ENCODE data around the gene DPM1.
A peak's percentile ranks its signal among the peaks of the same experiment; 100 is the strongest.
"Not testable (repeated sequence)": the region's sequence is repeated elsewhere in the genome, so short reads cannot be mapped to it uniquely, and the experiment has no call there.

DPM1 gene

DNA sequence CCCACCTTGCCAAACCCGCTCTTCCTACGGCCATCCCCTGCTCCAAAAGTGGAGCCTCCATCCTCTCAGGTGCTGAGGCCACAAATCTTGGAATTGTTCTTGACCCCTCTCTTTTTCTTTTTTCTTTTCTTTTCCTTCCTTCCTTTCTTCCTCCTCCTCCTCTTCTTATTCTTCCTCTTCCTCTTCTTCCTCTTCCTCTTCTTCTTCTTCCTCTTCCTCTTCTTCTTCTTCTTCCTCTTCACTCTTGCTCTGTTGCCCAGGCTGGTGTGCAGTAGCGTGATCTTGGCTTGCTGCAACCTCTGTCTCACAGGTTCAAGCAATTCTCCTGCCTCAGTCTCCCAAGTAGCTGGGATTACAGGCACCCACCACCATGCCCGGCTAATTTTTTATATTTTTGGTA, 20.2 kb upstream of the DPM1 start:
- DNase-seq = not testable (repeated sequence)

DNA sequence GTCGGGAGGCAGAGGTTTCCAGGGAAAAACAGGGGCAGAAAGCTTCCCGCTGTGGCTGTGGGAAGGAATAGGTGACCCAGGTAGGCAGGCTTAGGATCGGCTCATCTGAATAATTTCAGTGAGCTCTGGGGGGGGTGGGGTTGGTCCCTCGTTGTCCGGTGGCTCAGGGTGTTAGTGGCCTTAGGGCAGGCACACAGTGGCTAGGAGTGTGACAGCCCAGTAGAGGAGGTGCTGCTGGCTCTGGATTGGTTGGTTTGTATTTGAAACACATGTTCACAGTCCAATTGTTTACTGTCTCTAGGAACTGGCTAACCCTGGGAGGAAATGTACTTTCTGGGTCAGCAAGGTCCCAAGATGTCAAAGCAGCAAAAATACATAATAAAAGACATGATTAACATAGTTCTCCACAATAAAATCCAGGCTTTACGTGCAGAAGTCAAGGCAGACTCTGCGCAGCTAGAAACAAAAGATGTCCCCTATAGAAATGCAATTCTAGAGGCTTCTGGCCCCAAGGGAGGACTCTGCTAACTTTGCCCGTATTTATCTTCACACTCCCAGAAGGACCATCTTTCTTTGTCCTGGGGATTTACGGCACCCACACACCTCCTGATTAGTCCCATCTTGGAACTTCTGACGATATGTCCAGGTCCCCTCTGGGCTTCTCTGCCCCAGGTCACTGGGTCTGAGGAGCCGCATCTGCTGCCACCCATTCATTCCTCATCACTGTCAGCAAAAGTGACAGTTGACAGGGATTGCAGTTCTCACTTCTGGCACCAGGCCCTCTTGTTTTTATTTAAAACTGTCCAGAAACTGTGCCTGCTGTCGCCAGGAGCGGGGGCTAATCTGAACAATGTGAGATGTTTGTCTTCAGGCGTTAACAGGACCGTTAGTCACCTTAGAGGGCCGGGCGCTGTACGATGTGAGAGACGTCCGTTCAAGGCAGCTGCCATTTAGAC, 19.0 kb upstream of the DPM1 start:
- no peak for DNase-seq

- no peak for DNase-seq
These were observed 17.5 kb upstream of the DPM1 start for GRCh38 chr20:50975701-50976330.

GRCh38 chr20:50969912-50970311, 11.6 kb upstream of the DPM1 start:
- no peak for DNase-seq

- no peak for DNase-seq
These were observed 11.1 kb upstream of the DPM1 start for GRCh38 chr20:50969435-50969834.

DNA sequence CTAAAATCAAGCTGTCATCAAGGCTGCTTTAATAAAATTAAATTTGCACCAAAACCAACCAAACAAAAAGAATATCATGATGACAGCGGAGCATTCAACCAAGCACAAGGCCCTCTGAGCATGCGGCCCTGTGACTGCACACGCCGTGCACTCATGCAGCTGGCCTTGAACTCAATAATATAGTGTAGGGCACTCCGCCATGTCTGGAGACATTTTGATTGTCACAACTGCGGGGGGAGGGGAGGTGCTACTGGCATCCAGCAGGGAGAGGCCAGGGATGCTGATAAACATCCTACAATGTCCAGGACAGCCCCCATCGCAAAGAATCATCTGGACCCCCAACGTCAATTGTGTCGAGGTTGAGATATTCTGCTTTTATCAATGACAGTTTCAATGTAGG, 10.0 kb upstream of the DPM1 start:
- DNase-seq = no peak

GRCh38 chr20:50967586-50967985, 9.3 kb upstream of the DPM1 start:
- DNase-seq = no peak

GRCh38 chr20:50959543-50960126, 1.3 kb upstream of the DPM1 start:
- no peak for DNase-seq

DNA sequence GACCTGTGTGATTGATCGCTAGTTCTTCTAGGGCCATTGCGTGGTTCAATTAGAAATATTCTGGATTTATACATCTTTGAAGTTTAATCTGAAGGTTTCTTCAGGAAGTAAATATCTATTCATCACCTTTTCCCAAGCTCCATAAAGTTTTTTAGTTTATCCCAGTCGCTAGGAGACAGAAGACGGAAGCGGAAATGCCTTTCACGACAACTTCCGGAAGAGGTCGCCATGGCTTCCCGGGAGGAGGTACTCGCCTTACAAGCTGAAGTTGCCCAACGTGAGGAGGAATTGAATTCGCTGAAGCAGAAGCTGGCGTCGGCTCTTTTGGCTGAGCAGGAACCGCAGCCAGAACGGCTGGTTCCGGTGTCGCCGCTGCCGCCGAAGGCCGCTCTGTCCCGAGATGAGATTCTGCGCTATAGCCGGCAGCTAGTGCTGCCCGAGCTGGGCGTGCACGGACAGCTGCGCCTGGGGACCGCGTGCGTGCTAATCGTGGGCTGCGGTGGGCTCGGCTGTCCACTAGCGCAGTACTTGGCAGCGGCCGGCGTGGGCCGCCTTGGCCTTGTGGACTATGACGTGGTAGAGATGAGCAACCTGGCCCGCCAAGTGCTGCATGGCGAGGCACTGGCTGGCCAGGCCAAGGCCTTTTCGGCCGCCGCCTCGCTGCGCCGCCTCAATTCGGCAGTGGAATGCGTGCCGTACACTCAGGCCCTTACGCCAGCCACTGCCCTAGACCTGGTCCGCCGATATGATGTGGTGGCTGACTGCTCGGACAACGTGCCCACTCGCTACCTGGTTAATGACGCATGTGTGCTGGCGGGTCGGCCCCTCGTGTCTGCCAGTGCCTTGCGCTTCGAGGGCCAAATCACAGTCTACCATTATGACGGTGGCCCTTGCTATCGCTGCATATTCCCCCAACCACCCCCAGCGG, 547 bp upstream of the DPM1 start, which contains the start of gene MOCS3:
Gene MOCS3, plus strand, starts transcription at position 204 of the 928 bp plus-strand sequence. Its CDS starts 25 bp downstream, at position 229.
- peak; percentile 87 for DNase-seq

DNA sequence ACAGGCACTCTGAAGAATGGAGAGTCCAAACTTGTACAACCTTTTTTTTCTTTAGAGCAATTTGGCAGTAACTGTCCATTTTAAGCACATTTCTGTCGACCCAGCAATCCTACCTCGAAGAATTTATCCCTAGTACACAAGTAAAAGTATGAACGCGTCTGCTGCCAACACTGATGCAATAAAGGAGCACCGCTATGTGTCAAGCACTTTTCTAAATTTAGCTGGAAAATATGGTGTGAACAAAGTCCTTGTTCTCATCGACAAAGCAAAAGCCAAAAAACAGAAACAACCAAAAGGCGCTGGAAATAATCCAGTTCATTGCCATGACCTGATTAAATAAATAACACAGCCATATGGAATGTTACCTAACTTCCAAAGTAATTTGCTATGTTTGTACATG, 1.1 kb downstream of the DPM1 start:
- no peak for DNase-seq

DNA sequence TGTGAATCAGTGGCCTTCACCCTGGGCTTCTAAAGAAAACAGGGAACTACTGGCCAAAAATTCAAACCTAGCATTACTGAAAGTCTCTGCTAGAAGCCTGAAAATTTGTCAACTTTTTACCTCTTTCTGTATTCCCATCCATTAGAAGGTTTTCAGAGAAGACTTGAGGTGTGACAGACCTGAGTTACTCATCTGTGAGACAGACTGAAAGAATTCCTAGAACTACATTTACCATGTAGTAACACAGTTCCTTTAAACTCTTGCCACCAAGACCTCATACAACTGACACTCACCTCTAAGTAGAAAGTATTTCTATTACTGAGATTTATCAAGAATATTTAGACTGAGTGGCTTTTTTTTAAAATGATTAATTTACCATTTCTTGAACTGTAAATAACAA, 4.5 kb downstream of the DPM1 start:
- DNase-seq = no peak

DNA sequence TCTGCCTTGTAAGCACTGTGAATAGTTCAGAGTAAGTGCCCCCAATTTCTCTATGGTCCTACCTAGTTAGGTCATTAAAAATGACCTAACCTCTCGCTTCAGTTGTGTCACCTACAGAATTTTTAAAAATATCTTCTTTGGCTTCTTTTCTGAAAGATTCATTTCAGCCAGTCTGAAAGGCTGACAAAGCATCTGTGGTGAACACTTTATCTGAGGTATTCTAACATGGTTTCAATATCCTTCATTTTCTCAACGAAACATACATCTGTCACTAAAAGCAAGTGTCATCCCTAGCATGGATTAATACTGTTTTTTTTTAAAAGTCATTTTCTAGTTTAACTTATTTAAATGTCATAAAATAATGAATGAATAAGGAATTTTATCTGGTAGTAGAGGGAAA, 5.1 kb downstream of the DPM1 start:
- no peak for DNase-seq

DNA sequence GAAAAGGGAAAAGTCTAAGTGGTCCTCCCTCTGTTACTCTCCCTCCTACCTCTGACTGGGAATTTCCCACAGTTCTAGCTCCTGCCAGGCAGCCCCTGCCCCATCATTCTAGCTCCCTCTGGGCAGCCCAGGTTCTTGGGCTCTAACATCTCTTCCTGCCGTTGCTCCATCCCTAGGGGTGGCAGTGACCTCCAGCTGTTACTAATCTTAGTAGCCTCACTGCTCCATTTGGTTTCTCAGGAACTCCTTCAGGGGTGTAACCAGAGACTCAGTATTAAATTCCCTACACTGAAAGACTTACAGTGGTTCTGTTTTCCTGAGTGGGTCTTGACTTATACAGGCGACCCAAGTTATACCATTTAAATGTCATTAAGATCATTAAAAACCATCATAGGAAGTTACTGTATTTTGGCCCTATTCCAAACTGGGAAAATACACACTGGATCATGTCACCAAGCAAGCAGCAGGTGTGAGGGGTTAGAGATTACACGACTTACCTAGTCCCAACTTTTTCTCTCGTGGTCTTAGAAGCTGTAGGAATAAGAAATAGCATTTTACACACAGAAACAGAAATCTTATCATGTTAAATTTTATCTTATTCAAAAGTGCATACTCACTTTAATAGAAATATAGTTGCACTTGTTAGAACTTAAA, 10.1 kb downstream of the DPM1 start:
- no peak for DNase-seq

DNA sequence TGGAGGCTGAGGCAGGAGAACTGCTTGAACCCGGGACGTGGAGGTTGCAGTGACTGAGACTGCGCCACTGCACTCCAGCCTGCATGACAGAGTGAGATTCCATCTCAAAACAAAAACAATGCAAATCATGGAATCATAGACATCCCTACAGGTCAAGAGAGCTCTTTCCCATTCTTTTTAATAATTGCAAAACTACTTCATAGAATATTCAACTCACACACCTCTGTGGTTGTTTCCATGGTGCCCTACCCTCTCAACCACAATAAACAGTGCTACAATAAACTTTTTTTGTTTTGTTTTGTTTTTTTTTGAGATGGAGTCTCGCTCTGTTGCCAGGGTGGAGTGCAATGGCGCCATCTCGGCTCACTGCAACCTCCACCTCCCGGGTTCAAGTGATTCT, 15.3 kb downstream of the DPM1 start:
- DNase-seq = no peak

DNA sequence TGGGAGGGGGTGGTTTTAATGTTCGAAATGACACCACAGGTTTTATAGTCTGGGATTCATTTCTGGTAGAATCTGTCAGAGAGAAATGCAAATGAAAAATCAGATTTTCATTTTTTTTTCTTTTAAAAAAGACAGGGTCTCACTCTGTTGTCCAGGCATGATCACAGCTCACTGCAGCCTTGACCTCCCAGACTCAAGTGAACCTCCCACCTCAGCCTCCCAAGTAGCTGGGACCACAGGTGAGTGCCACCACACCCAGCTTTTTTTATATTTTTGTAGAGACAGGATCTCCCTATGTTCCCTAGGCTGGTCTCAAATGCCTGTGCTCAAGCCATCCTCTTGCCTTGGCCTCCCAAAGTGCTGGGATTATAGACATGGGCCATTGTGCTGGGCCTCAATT, 24.7 kb downstream of the DPM1 start:
- DNase-seq = no peak

GRCh38 chr20:50932691-50933280, 25.5 kb downstream of the DPM1 start:
- no peak for DNase-seq

GRCh38 chr20:50932016-50932485, 26.3 kb downstream of the DPM1 start:
- DNase-seq = no peak

- peak; percentile 95 for DNase-seq
These were observed 26.9 kb downstream of the DPM1 start, which contains the start of gene ADNP for GRCh38 chr20:50931306-50932015. Gene ADNP (minus strand): TSS chr20:50931437. CDS start chr20:50903996, 27,441 bp downstream.

- DNase-seq = no peak
These were observed 27.4 kb downstream of the DPM1 start for GRCh38 chr20:50930976-50931305.

GRCh38 chr20:50930139-50930975, 28.0 kb downstream of the DPM1 start:
- DNase-seq = no peak
